ENCODE data around the gene MED6. TPM values are rescaled to one million over a fixed set of nuclear protein-coding genes. Genes with fewer than 3 reads are reported as not detected.

The MED6 gene
- total RNA-seq, 1 experiment from 2014 or later, result 24.4 TPM

GRCh38 chr14:70635971-70636595 is 35.6 kb upstream of the MED6 start:
- intact Hi-C loops (cut with micrococcal nuclease; ENCODE audit: unreplicated experiment), result no loop called here
- CTCF ChIA-PET, result interaction anchor here (0.7 kb wide), 1 partner anchor 18 kb away, joined by 13 read pairs; no protein-coding TSS in a partner anchor
- Histone ChIP-seq H3K4me1 (ENCODE audit: control insufficient read depth, insufficient read depth, low read length) (no peaks in the 10 kb centered on the region), H3K36me3 (ENCODE audit: control insufficient read depth, insufficient read depth, low read length) (no peaks in the 10 kb centered on the region), H3K4me3 (ENCODE audit: low read depth in 2 of 2, low read length in 2 of 2) (no peak overlapping the region), H3K9me3 (ENCODE audit: control insufficient read depth, insufficient read depth, low read depth, low read length) (peaks cover 5% of the 10 kb centered on the region; the same call in 1 of the 2 replicates), H3K27me3 (ENCODE audit: control insufficient read depth, insufficient read depth, low read length) (peaks cover 15% of the 10 kb centered on the region), H3K27ac (ENCODE audit: low read length) (no peak overlapping the region)
- POLR2A ChIA-PET, result no interaction called here
- ATAC-seq (no peak), DNase-seq (ENCODE audit: low read depth, low spot score) (no peak)
- BruUV-seq (replicated peaks), result no TSS peak
- no peak for TF ChIP-seq POLR2AphosphoS5 (IDR thresholded peaks at IDR 0.05; ENCODE audit: low read depth, low read length)
- no peak for TF ChIP-seq TCF7L2 (IDR thresholded peaks at IDR 0.05; ENCODE audit: low read depth, low read length)
- TF ChIP-seq REST (IDR thresholded peaks at IDR 0.05; ENCODE audit: insufficient read depth in 1 of 2, low read depth in 2 of 2, low read length in 1 of 2), result no peak
- TF ChIP-seq SIN3A (IDR thresholded peaks at IDR 0.05; ENCODE audit: borderline replicate concordance, insufficient read depth, low read depth, low read length), result no peak
- no peak for TF ChIP-seq CTCF (IDR thresholded peaks at IDR 0.05)
- in situ Hi-C loops (cut with HindIII; ENCODE audit: low pct_unique_long_range_greater_than_20kb, low sequenced_read_pairs), result no loop called here

DNA sequence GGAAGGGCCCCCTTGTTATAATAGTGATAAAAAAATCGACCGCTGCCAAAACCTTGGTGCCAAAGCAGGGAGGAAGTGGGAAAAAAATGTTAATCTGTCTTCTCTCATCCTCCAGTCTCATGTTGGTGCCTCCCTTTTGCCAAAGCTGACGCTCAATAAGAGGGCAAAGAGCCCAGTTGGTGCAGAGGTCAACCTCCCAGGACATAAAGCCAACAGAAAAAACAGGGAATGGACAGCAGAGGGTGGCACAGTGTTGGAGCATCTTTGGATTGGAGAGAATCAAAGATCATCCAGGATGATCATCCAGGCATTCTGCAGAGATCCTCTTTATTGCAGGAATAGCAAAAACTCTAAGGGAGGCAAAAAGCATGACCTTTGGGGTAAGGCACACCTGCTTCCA is 31.5 kb upstream of the MED6 start:
- TF ChIP-seq REST (IDR thresholded peaks at IDR 0.05; ENCODE audit: insufficient read depth in 1 of 2, low read depth in 2 of 2, low read length in 1 of 2) (no peak), TCF7L2 (IDR thresholded peaks at IDR 0.05; ENCODE audit: low read depth, low read length) (no peak), SIN3A (IDR thresholded peaks at IDR 0.05; ENCODE audit: borderline replicate concordance, insufficient read depth, low read depth, low read length) (no peak), CTCF (IDR thresholded peaks at IDR 0.05) (no peak), POLR2AphosphoS5 (IDR thresholded peaks at IDR 0.05; ENCODE audit: low read depth, low read length) (no peak)

More for the DNA sequence above, 31.5 kb upstream of the MED6 start:
- no TSS peak for BruUV-seq (replicated peaks)
- ATAC-seq (no peak), DNase-seq (ENCODE audit: low read depth, low spot score) (no peak)
- ChIA-PET CTCF (no interaction called here), POLR2A (no interaction called here)
- H3K4me3 ChIP-seq (ENCODE audit: low read depth in 2 of 2, low read length in 2 of 2), result no peak overlapping the region
- intact Hi-C loops (cut with micrococcal nuclease; ENCODE audit: unreplicated experiment), result no loop called here
- in situ Hi-C loops (cut with HindIII; ENCODE audit: low pct_unique_long_range_greater_than_20kb, low sequenced_read_pairs), result no loop called here
- no peaks in the 10 kb centered on the region for H3K27me3 ChIP-seq (ENCODE audit: control insufficient read depth, insufficient read depth, low read length)
- peaks cover 10% of the 10 kb centered on the region; the same call in 1 of the 2 replicates for H3K9me3 ChIP-seq (ENCODE audit: control insufficient read depth, insufficient read depth, low read depth, low read length)
- no peaks in the 10 kb centered on the region for H3K4me1 ChIP-seq (ENCODE audit: control insufficient read depth, insufficient read depth, low read length)
- no peaks in the 10 kb centered on the region for H3K36me3 ChIP-seq (ENCODE audit: control insufficient read depth, insufficient read depth, low read length)
- no peak overlapping the region for H3K27ac ChIP-seq (ENCODE audit: low read length)

All from Panc1 (cell line).